ENCODE data around the gene ARHGAP30.
"Not testable (repeated sequence)": the region's sequence is repeated elsewhere in the genome, so short reads cannot be mapped to it uniquely, and the experiment has no call there.

ARHGAP30 gene

GRCh38 chr1:161037661-161038522, 31.8 kb downstream of the ARHGAP30 start:
- no peak for DNase-seq

- no peak for DNase-seq
Observed at GRCh38 chr1:161033751-161034150, 35.9 kb downstream of the ARHGAP30 start.

GRCh38 chr1:161032409-161032808, 37.3 kb downstream of the ARHGAP30 start:
- DNase-seq: no peak

- DNase-seq: no peak
Observed at GRCh38 chr1:161031874-161032273, 37.8 kb downstream of the ARHGAP30 start.

GRCh38 chr1:161029466-161029865, 40.2 kb downstream of the ARHGAP30 start:
- DNase-seq: not testable (repeated sequence)

GRCh38 chr1:161026954-161027353, 42.7 kb downstream of the ARHGAP30 start:
- not testable (repeated sequence) for DNase-seq

- not testable (repeated sequence) for DNase-seq
Observed at GRCh38 chr1:161022432-161022831, 47.3 kb downstream of the ARHGAP30 start.

- DNase-seq: peak; percentile 37
Observed at GRCh38 chr1:161021970-161022353, 47.7 kb downstream of the ARHGAP30 start.

- no peak for DNase-seq
Observed at GRCh38 chr1:161021165-161021969, 48.3 kb downstream of the ARHGAP30 start.

GRCh38 chr1:161020509-161021164, 49.1 kb downstream of the ARHGAP30 start, which contains the start of gene F11R:
F11R (minus strand) TSS chr1:161021152; CDS start chr1:161021073, 79 bp downstream.
- no peak for DNase-seq

- no peak for DNase-seq
Observed at GRCh38 chr1:161019751-161020495, 49.8 kb downstream of the ARHGAP30 start.

- not testable (repeated sequence) for DNase-seq
Observed at GRCh38 chr1:161019111-161019660, 50.5 kb downstream of the ARHGAP30 start.

- DNase-seq: no peak
Observed at GRCh38 chr1:161018631-161018930, 51.1 kb downstream of the ARHGAP30 start.

GRCh38 chr1:161017756-161018630, 51.7 kb downstream of the ARHGAP30 start:
- no peak for DNase-seq

GRCh38 chr1:161017181-161017580, 52.5 kb downstream of the ARHGAP30 start:
- DNase-seq: not testable (repeated sequence)

GRCh38 chr1:161016683-161017082, 53.0 kb downstream of the ARHGAP30 start:
- peak; percentile 24 for DNase-seq

GRCh38 chr1:161013488-161014230, 56.0 kb downstream of the ARHGAP30 start:
- DNase-seq: peak; percentile 92

GRCh38 chr1:161013131-161013487, 56.6 kb downstream of the ARHGAP30 start:
- DNase-seq: peak; percentile 58

GRCh38 chr1:161012420-161012819, 57.3 kb downstream of the ARHGAP30 start:
- no peak for DNase-seq

GRCh38 chr1:161009602-161010211, 60.0 kb downstream of the ARHGAP30 start:
- no peak for DNase-seq
